Posterior cingulate gyrus (tissue), 11 donors: ENCODE measurements around the gene DMTF1.

Source experiments
- DNase-seq, 10 donors: peaks; one replicate each; pipeline versions ENCODE4 v3.0.0 to v3.0.0-alpha.2; 2020 to 2021; ENCODE audit warnings: mixed read lengths in 3 of 10
- intact Hi-C: fragments of 100-400 bp; cut with DNase I; formaldehyde crosslinking; loops from one replicate; pipeline ENCODE4 v1.15.1; 2023

DMTF1 gene

GRCh38 chr7:87144173-87144657 lies 8.0 kb upstream of the DMTF1 start:
- no peak for DNase-seq
- intact Hi-C loops, result no loop called here

GRCh38 chr7:87146740-87147386 lies 5.4 kb upstream of the DMTF1 start:
- intact Hi-C loops, result loop anchor here (5.0 kb wide), 1 partner anchor 220 kb away; no protein-coding TSS in a partner anchor
- peak in 3 of 10 donors; percentile 61 to 86 (median 83) for DNase-seq

GRCh38 chr7:87147500-87147899 lies 4.8 kb upstream of the DMTF1 start:
- intact Hi-C loops, result loop anchor here (5.0 kb wide), 1 partner anchor 220 kb away; no protein-coding TSS in a partner anchor
- DNase-seq, result peak in 2 of 10 donors; percentile 39 to 42

- intact Hi-C loops, result loop anchor here (5.0 kb wide), 1 partner anchor 221 kb away; no protein-coding TSS in a partner anchor
- no peak for DNase-seq
Measured at GRCh38 chr7:87148332-87148955, 3.8 kb upstream of the DMTF1 start.

GRCh38 chr7:87151002-87151728 lies 1.1 kb upstream of the DMTF1 start:
- no peak for DNase-seq
- intact Hi-C loops, result loop anchor here (5.0 to 10.0 kb wide), 2 partner anchors 66 to 194 kb away; partner anchors contain the start of genes CROT and TMEM243

GRCh38 chr7:87151729-87152111 lies 533 bp upstream of the DMTF1 start:
- intact Hi-C loops, result loop anchor here (1.0 to 10.0 kb wide), 4 partner anchors 66 to 193 kb away; partner anchors contain the start of genes CROT, ELAPOR2 and TMEM243
- DNase-seq, result no peak

- peak in 9 of 10 donors; percentile 9 to 80 (median 28) for DNase-seq
- intact Hi-C loops, result loop anchor here (1.0 to 10.0 kb wide), 4 partner anchors 64 to 192 kb away; partner anchors contain the start of genes CROT, ELAPOR2 and TMEM243
Measured at GRCh38 chr7:87152897-87153641, 816 bp downstream of the DMTF1 start.

- intact Hi-C loops, result loop anchor here (5.0 to 10.0 kb wide), 2 partner anchors 63 to 191 kb away; partner anchors contain the start of genes CROT and TMEM243
Measured at GRCh38 chr7:87154166-87154565, 1.9 kb downstream of the DMTF1 start.

GRCh38 chr7:87154569-87154968 lies 2.3 kb downstream of the DMTF1 start:
- DNase-seq, result no peak
- intact Hi-C loops, result loop anchor here (5.0 to 10.0 kb wide), 2 partner anchors 63 to 190 kb away; partner anchors contain the start of genes CROT and TMEM243

More at GRCh38 chr7:87154166-87154565, 1.9 kb downstream of the DMTF1 start:
- no peak for DNase-seq

- intact Hi-C loops, result loop anchor here (10.0 kb wide), 1 partner anchor 189 kb away; the partner anchor contains the start of gene CROT
Measured at GRCh38 chr7:87155788-87156187, 3.5 kb downstream of the DMTF1 start.

GRCh38 chr7:87156709-87157108 lies 4.5 kb downstream of the DMTF1 start:
- intact Hi-C loops, result loop anchor here (10.0 kb wide), 1 partner anchor 188 kb away; the partner anchor contains the start of gene CROT
- no peak for DNase-seq

More at GRCh38 chr7:87155788-87156187, 3.5 kb downstream of the DMTF1 start:
- DNase-seq, result no peak

GRCh38 chr7:87159538-87159937 lies 7.3 kb downstream of the DMTF1 start:
- intact Hi-C loops, result loop anchor here (10.0 kb wide), 1 partner anchor 185 kb away; the partner anchor contains the start of gene CROT

GRCh38 chr7:87164433-87164832 lies 12.2 kb downstream of the DMTF1 start:
- no peak for DNase-seq
- intact Hi-C loops, result no loop called here

More at GRCh38 chr7:87159538-87159937, 7.3 kb downstream of the DMTF1 start:
- DNase-seq, result no peak

- intact Hi-C loops, result no loop called here
- no peak for DNase-seq
Measured at GRCh38 chr7:87170828-87171227, 18.6 kb downstream of the DMTF1 start.

- intact Hi-C loops, result no loop called here
- no peak for DNase-seq
Measured at GRCh38 chr7:87171282-87171934, 19.2 kb downstream of the DMTF1 start.

GRCh38 chr7:87173471-87173870 lies 21.2 kb downstream of the DMTF1 start:
- DNase-seq, result no peak
- intact Hi-C loops, result no loop called here

- intact Hi-C loops, result no loop called here
Measured at GRCh38 chr7:87178320-87178719, 26.1 kb downstream of the DMTF1 start.

GRCh38 chr7:87179180-87179579 lies 26.9 kb downstream of the DMTF1 start:
- DNase-seq, result no peak
- intact Hi-C loops, result no loop called here

More at GRCh38 chr7:87178320-87178719, 26.1 kb downstream of the DMTF1 start:
- DNase-seq, result no peak

GRCh38 chr7:87187120-87187519 lies 34.9 kb downstream of the DMTF1 start:
- no peak for DNase-seq
- intact Hi-C loops, result no loop called here
